OCI-LY3 (cell line): ENCODE results near the gene ANGPTL4.

Experiments
- CTCF ChIP-seq: fragments of 200-600, 300-600 bp; sonication (generic); IDR thresholded peaks from 2 replicates; pipeline ENCODE4 v1.5.1; 2014; ENCODE audit warnings: antibody characterized with exemption, low read length, low read depth
- EZH2phosphoT487 ChIP-seq: fragments of 200-600 bp; shearing (Covaris generic); IDR thresholded peaks from 2 replicates; pipeline ENCODE4 v1.6.1; 2018; ENCODE audit warnings: antibody characterized with exemption, mixed run types, low read depth

- no peak for TF ChIP-seq CTCF
- no peak for TF ChIP-seq EZH2phosphoT487
These were observed 31.7 kb downstream of the ANGPTL4 start for GRCh38 chr19:8395621-8396082.
